HepG2 (cell line): ENCODE results near the gene TMEM167A. TPM values are rescaled to one million over a fixed set of nuclear protein-coding genes. Genes with fewer than 3 reads are reported as not detected.

ENCODE experiments used
- CENPBD1 ChIP-seq: sonication (generic); formaldehyde crosslinking; IDR thresholded peaks from 2 replicates; pipeline ENCODE4 v1.8.0; 2022; ENCODE audit warnings: missing genetic modification reagents, low read depth, mild to moderate bottlenecking, borderline replicate concordance
- PLSCR1 ChIP-seq: sonication (generic); formaldehyde crosslinking; IDR thresholded peaks from 2 replicates; pipeline ENCODE4 v1.5.0; 2020; ENCODE audit warnings: missing genetic modification reagents, mild to moderate bottlenecking, borderline replicate concordance
- SMARCC2 ChIP-seq: fragments of 450-650 bp; IDR thresholded peaks from 2 replicates; pipeline ENCODE4 v1.6.1; 2017; ENCODE audit warnings: antibody characterized with exemption, mild to moderate bottlenecking
- TCF12 ChIP-seq, 2 experiments: fragments of 450-650 bp in 1 of 2; sonication (generic) in 1 of 2; formaldehyde crosslinking in 1 of 2; IDR thresholded peaks; 2 replicates each; pipeline versions ENCODE4 v1.6.1 to v1.8.0; 2017 to 2022; ENCODE audit warnings: antibody characterized with exemption in 1 of 2, mild to moderate bottlenecking in 1 of 2, missing genetic modification reagents in 1 of 2, moderate library complexity in 1 of 2
- THRA ChIP-seq: sonication (generic); formaldehyde crosslinking; IDR thresholded peaks from 2 replicates; pipeline ENCODE4 v1.4.0; 2020; ENCODE audit warnings: missing genetic modification reagents, borderline replicate concordance
- ZFP1 ChIP-seq: IDR thresholded peaks from 2 replicates; pipeline ENCODE4 v1.6.1; 2016
- ZMAT5 ChIP-seq: sonication (generic); formaldehyde crosslinking; IDR thresholded peaks from 2 replicates; pipeline ENCODE4 v1.5.0; 2020; ENCODE audit warnings: mild to moderate bottlenecking, low read depth, missing genetic modification reagents, borderline replicate concordance
- ZNF468 ChIP-seq: sonication (generic); formaldehyde crosslinking; IDR thresholded peaks from 2 replicates; pipeline ENCODE4 v1.8.0; 2022; ENCODE audit warnings: mild to moderate bottlenecking, moderate library complexity, missing genetic modification reagents
- ZNF83 ChIP-seq: sonication (generic); formaldehyde crosslinking; IDR thresholded peaks from 2 replicates; pipeline ENCODE4 v1.4.0; 2020; ENCODE audit warnings: missing genetic modification reagents, mild to moderate bottlenecking, borderline replicate concordance
- polyA plus RNA-seq, 8 experiments: library from polyadenylated mRNA; depleted of rRNA in 3 of 8; stranded (reverse) in 7 of 8; unstranded in 1 of 8; fragments of >200 nt; fragmentation: Illumina TruSeq in 4 of 8; extraction: Trizol in 4 of 8; gene quantifications; 2 replicates each; pipeline versions ENCODE4 v1.2.1 to v1.2.3, GENCODE V29; 2011 to 2016; ENCODE audit warnings: low read depth in 4 of 8, missing spikeins in 1 of 8, mixed read lengths in 1 of 8; ENCODE audit not compliant: insufficient read depth in 1 of 8
- total RNA-seq, 5 experiments: library from RNA; depleted of rRNA; stranded (reverse); fragments of >200 nt; fragmentation: Illumina TruSeq; extraction: Trizol; gene quantifications; 2 replicates each; pipeline ENCODE4 v1.2.3, GENCODE V29; 2016; ENCODE audit warnings: low read depth in 1 of 5

TMEM167A gene
- total and polyA plus RNA-seq, 2 of the 13 experiments (the other 11 are each of a cell fraction or from before 2014, with no cell fraction given): 47.0 to 78.7 TPM

- TF ChIP-seq CENPBD1 (CRISPR knock-in tag): no peak
- TF ChIP-seq TCF12 (IDR thresholded peaks at IDR 0.05): no peak
- TF ChIP-seq TCF12 (CRISPR knock-in tag; IDR thresholded peaks at IDR 0.05): no peak; the same call in 1 of the 2 replicates
- TF ChIP-seq SMARCC2: no peak
- TF ChIP-seq ZNF468 (CRISPR knock-in tag): no peak
- TF ChIP-seq ZNF83: no peak
- no peak for TF ChIP-seq ZMAT5 (CRISPR knock-in tag)
- TF ChIP-seq ZFP1: no peak; the same call in 1 of the 2 replicates
- TF ChIP-seq PLSCR1 (CRISPR knock-in tag): no peak
- peak; percentile 17; the same call in 1 of the 2 replicates for TF ChIP-seq THRA
- TF ChIP-seq, all 625 proteins: peak for 211
Observed at GRCh38 chr5:83076742-83077661, at the start of gene TMEM167A, which contains the start of gene XRCC4 (continued).
